Right atrium auricular region (tissue), 2 donors: ENCODE measurements around the gene WNK2. TPM values are rescaled to one million over a fixed set of nuclear protein-coding genes. Genes with fewer than 3 reads are reported as not detected.

ENCODE experiments used
- DNase-seq: peaks from one replicate; pipeline ENCODE4 v3.0.0-alpha.2; 2019; ENCODE audit warnings: low spot score
- H3K27ac ChIP-seq, 2 donors: fragments of 200-600 bp; sonication (generic); 1 replicate in 1 of 2; 2 replicates in 1 of 2; pipeline ENCODE4 v1.5.1; 2016 to 2019
- H3K27me3 ChIP-seq, 2 donors: fragments of 200-600 bp; sonication (generic); one replicate each; pipeline versions ENCODE4 v1.5.1 to v1.6.0; 2017 to 2019
- H3K36me3 ChIP-seq: fragments of 200-600 bp; sonication (generic); one replicate; pipeline ENCODE4 v1.5.1; 2016
- H3K4me1 ChIP-seq, 2 donors: fragments of 200-600 bp; sonication (generic); one replicate each; pipeline versions ENCODE4 v1.5.1 to v1.6.0; 2017 to 2019
- H3K4me3 ChIP-seq, 2 donors: fragments of 200-600 bp; sonication (generic); 1 replicate in 1 of 2; 2 replicates in 1 of 2; pipeline ENCODE4 v1.5.1; 2017 to 2019; ENCODE audit warnings: mild to moderate bottlenecking in 1 of 2, moderate library complexity in 1 of 2
- H3K9me3 ChIP-seq, 2 donors: fragments of 200-600 bp; sonication (generic); one replicate each; pipeline ENCODE4 v1.5.1; 2019
- total RNA-seq, 2 donors: library from RNA; depleted of rRNA; stranded (reverse); fragments of >200 nt; gene quantifications; one replicate each; pipeline ENCODE4 v1.1.0, GENCODE V29; 2016
- TF ChIP-seq, protein P1 (sequence below), 2 donors: fragments of 200-600 bp; sonication (generic); IDR thresholded peaks; one replicate each; pipeline ENCODE4 v1.5.1; 2019; ENCODE audit warnings: antibody characterized with exemption in 2 of 2

WNK2 gene
- total RNA-seq, 2 donors from 2014 or later: 61.4 to 132 TPM

DNA sequence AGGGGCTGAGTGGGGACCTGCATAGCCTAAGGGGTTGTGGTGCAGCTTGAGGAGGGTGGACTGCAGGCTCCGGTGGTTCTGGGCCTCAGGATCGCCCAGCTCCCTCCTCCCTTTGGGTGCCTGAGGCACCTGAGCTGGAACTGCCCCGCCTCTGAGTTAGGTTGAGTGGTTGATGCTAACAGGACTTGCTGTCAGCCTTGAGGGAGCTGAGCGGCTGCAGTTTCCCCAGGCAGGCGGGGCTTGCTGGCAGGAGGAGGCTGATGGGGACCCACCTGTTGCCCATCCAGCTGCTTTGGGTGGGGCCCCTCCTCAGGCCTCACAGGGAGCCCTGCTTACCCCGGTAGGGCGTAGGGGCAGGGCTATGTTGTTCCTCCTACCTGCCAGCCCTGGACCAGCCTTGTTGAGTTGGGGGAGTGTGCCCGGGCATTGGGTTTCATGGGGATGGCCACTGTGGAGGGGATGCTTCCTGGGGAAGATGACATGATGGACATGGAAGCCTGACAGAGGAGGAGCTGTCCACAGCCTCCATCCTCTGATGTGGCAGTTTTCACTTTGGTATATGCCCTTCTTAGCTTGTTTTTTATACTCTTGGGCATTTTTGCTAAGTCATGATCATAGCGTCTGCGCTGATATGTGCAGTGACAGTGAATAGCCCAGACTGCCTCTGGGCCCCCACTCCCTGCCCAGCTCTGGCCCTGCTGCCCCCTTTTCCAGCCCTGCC lies 14.3 kb downstream of the WNK2 start:
- TF ChIP-seq, protein P1, sequence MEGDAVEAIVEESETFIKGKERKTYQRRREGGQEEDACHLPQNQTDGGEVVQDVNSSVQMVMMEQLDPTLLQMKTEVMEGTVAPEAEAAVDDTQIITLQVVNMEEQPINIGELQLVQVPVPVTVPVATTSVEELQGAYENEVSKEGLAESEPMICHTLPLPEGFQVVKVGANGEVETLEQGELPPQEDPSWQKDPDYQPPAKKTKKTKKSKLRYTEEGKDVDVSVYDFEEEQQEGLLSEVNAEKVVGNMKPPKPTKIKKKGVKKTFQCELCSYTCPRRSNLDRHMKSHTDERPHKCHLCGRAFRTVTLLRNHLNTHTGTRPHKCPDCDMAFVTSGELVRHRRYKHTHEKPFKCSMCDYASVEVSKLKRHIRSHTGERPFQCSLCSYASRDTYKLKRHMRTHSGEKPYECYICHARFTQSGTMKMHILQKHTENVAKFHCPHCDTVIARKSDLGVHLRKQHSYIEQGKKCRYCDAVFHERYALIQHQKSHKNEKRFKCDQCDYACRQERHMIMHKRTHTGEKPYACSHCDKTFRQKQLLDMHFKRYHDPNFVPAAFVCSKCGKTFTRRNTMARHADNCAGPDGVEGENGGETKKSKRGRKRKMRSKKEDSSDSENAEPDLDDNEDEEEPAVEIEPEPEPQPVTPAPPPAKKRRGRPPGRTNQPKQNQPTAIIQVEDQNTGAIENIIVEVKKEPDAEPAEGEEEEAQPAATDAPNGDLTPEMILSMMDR (IDR thresholded peaks at IDR 0.05): no peak
- H3K36me3 ChIP-seq: no peaks in the 10 kb centered on the region
- H3K27ac ChIP-seq: peak overlapping the region; percentile 56 to 78
- H3K4me3 ChIP-seq: no peak overlapping the region
- H3K9me3 ChIP-seq: no peaks in the 10 kb centered on the region
- no peak for DNase-seq
- no peaks in the 10 kb centered on the region for H3K27me3 ChIP-seq
- peaks cover 0 to 88% of the 10 kb centered on the region in 2 donors for H3K4me1 ChIP-seq

DNA sequence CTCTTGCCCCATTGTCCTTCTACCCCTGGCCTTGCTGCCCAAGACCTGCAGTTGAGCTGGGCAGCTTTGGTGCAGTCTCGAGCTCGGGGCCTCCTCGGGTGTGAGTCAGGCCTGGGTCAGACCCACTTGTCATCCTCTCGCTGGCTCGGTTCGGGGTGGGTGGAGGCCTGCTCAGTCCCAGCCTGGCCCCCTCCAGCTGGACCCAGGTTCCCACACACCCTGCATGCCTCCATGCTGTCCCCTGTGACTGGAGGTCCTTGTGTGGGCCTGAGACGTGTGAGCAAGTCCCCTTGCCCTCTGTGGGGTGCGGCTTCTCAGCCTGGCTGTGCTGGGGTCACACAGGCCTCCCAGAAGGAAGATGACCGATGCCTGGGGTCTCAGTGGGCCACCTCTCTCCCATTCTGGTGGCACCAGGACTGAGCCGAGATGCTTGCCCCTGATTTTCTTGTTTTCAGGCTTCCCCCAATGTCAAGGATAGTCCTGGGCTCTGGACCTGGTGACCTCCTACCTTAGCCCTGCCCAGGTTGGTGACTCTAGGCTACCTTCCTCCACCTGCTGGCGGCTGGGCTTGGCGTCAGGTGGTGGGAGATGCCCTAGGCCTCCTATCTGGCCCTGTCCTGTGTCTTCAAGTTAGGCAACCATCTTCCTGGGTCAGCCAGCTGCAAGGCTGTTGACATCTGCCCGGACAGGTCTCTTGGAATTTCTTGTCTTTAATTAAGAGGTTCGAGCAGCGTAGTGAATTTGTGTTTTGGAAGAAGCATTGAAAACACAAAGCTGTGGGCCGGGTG lies 15.1 kb downstream of the WNK2 start:
- H3K4me1 ChIP-seq: peaks cover 0 to 88% of the 10 kb centered on the region in 2 donors
- no peak for DNase-seq

DNA sequence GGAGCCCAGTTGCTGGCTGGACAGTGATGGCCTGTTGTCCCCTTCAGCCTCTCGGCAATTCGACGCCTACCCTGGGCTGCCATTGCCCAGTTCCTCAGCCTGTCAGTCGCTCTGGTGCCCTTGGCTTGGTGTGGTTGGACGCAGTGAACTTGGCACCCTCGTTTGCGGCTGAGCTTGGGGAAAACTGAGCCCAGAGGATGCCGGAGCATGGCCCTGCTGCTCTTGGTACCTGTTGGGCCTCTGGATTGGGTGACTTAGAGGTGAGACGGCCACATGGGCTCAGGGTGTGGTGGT lies 16.5 kb downstream of the WNK2 start:
- TF ChIP-seq, protein P1 (IDR thresholded peaks at IDR 0.05): no peak
- H3K4me1 ChIP-seq: peaks cover 0 to 91% of the 10 kb centered on the region in 2 donors
- H3K27me3 ChIP-seq: no peaks in the 10 kb centered on the region
- no peak for DNase-seq
- H3K36me3 ChIP-seq: no peaks in the 10 kb centered on the region
- no peak overlapping the region for H3K4me3 ChIP-seq
- H3K27ac ChIP-seq: peak overlapping the region; percentile 78 to 93
- H3K9me3 ChIP-seq: no peaks in the 10 kb centered on the region

More for the DNA sequence above, 15.1 kb downstream of the WNK2 start:
- H3K27ac ChIP-seq: peak overlapping the region; percentile 56 to 78
- H3K4me3 ChIP-seq: no peak overlapping the region
- no peaks in the 10 kb centered on the region for H3K36me3 ChIP-seq
- H3K27me3 ChIP-seq: no peaks in the 10 kb centered on the region
- TF ChIP-seq, protein P1 (IDR thresholded peaks at IDR 0.05): no peak
- no peaks in the 10 kb centered on the region for H3K9me3 ChIP-seq

DNA sequence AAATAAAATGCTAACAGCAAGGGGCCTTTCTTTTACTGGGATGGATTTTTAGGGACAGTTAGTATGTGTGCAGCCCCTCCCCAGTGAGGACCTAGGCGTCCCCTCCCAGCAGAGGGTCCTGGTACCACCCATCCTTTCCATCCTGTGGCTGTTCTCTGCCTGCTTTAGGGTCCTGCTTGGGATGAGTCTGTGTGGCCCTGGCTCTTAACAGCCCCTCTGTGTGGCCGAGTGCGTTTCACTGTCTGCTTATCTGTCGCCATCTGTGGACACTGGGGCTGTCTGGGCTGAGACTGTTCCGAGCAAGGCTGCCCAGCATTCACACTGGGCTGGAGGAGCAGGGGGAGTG lies 17.0 kb downstream of the WNK2 start:
- DNase-seq: no peak
- Histone ChIP-seq H3K4me3 (no peak overlapping the region), H3K4me1 (peaks cover 0 to 94% of the 10 kb centered on the region in 2 donors), H3K27ac (peak overlapping the region; percentile 78 to 93), H3K36me3 (no peaks in the 10 kb centered on the region), H3K27me3 (no peaks in the 10 kb centered on the region), H3K9me3 (no peaks in the 10 kb centered on the region)
- TF ChIP-seq, protein P1 (IDR thresholded peaks at IDR 0.05): no peak

DNA sequence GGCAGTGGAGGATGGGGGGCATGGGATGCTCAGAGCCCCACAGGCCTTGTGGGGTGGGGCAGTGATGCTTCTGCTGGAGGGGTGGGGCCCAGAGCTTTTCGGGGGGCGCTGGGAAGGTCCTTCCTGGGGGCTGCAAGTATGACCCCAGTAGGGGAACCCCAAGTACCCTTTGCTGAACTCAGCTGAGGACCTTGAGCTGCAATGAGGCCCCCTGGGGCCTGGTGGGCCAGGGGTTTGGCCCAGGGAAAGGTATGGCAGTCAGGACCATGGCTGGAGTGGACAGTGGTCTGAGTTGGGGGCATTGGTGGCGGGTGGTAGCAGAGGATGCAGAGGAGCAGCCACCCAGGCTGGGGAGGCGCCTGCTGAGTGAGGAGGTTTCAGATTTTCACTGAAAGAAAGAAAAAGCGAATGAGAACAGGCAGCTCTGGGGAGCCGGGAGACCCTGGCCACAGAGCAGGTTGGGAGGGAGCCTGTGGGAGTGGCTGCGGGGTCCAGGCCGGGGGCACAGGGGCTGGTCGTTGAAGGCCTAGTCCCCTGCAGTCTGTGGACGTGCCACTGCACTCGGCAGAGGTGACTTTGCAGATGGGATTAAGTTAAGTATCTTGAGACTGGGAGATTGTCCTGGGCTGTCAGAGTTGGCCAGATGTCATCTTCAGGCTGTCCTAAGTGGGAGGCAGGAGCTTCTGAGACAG lies 19.2 kb downstream of the WNK2 start:
- no peak overlapping the region for H3K4me3 ChIP-seq
- DNase-seq: no peak
- no peaks in the 10 kb centered on the region for H3K27me3 ChIP-seq
- no peaks in the 10 kb centered on the region for H3K9me3 ChIP-seq
- H3K4me1 ChIP-seq: peaks cover 0 to 94% of the 10 kb centered on the region in 2 donors
- no peaks in the 10 kb centered on the region for H3K36me3 ChIP-seq
- TF ChIP-seq, protein P1 (IDR thresholded peaks at IDR 0.05): no peak
- peak overlapping the region; percentile 78 to 93 for H3K27ac ChIP-seq
